GM12878 (cell line): ENCODE measurements around the gene RESP18.

Experiments used
- BCL11A ChIP-seq: IDR thresholded peaks from 2 replicates; pipeline ENCODE4 v1.6.1; 2011; ENCODE audit warnings: low read depth, low read length
- CREB1 ChIP-seq: IDR thresholded peaks from 2 replicates; pipeline ENCODE4 v1.6.1; 2012; ENCODE audit warnings: low read depth, mild to moderate bottlenecking, inconsistent platforms
- IKZF1 ChIP-seq: fragments of 450-650 bp; conservative IDR thresholded peaks from 2 replicates; pipeline ENCODE4 v1.6.1; 2017; ENCODE audit warnings: antibody characterized with exemption, mild to moderate bottlenecking
- MEF2A ChIP-seq: IDR thresholded peaks from 2 replicates; pipeline ENCODE4 v1.6.1; 2011; ENCODE audit warnings: low read depth, mild to moderate bottlenecking, low read length, moderate library complexity; ENCODE audit not compliant: insufficient read depth
- POLR2AphosphoS2 ChIP-seq: IDR thresholded peaks from 2 replicates; pipeline ENCODE4 v1.6.1; 2011; ENCODE audit warnings: low read depth, mild to moderate bottlenecking, low read length, improper control_type of control experiment, moderate library complexity
- TAF1 ChIP-seq: IDR thresholded peaks from 2 replicates; pipeline ENCODE4 v1.6.1; 2011; ENCODE audit warnings: mild to moderate bottlenecking, low read depth, low read length, borderline replicate concordance
- TBL1XR1 ChIP-seq: IDR thresholded peaks from 2 replicates; pipeline ENCODE4 v1.6.1; 2012; ENCODE audit warnings: low read depth, low read length, improper control_type of control experiment
- ZNF274 ChIP-seq: IDR thresholded peaks from one replicate; pipeline ENCODE4 v1.8.0; 2011; ENCODE audit not compliant: insufficient read length, insufficient read depth
- TF ChIP-seq, protein P1 (sequence below): fragments of 450-650 bp; IDR thresholded peaks from 2 replicates; pipeline ENCODE4 v1.6.1; 2017; ENCODE audit warnings: low read depth, mild to moderate bottlenecking, moderate library complexity
- TF ChIP-seq, protein P2 (sequence below), 3 experiments: IDR thresholded peaks in 2 of 3; conservative IDR thresholded peaks in 1 of 3; 2 replicates each; pipeline ENCODE4 v1.5.1; 2011; ENCODE audit warnings: low read depth in 3 of 3, low read length in 3 of 3, mild to moderate bottlenecking in 3 of 3, control low read depth in 2 of 3, moderate library complexity in 2 of 3, inconsistent platforms in 1 of 3, mixed read lengths in 1 of 3; ENCODE audit not compliant: control insufficient read depth in 2 of 3, insufficient read depth in 1 of 3; ENCODE audit errors: extremely low read depth in 1 of 3

DNA sequence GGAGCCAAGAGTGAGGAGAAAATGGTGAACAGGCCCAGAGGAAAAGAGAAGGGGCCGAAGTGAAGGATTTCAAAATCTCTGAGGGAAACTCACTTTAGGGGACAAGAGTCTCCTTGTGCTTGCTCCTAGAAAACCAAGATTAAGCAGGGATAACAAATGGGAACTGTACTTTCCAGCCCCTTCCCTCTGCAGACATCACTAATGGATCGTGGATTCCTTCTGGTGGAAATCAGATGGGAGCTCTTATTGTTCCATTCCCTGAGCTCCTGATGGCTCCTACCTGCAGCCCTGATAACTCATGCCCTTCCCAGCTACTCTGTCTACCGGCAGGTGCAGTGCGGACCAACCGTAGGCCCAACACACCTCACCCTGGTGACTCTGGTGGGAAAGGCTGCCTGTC, 20.6 kb upstream of the RESP18 start:
- TF ChIP-seq, protein P1, sequence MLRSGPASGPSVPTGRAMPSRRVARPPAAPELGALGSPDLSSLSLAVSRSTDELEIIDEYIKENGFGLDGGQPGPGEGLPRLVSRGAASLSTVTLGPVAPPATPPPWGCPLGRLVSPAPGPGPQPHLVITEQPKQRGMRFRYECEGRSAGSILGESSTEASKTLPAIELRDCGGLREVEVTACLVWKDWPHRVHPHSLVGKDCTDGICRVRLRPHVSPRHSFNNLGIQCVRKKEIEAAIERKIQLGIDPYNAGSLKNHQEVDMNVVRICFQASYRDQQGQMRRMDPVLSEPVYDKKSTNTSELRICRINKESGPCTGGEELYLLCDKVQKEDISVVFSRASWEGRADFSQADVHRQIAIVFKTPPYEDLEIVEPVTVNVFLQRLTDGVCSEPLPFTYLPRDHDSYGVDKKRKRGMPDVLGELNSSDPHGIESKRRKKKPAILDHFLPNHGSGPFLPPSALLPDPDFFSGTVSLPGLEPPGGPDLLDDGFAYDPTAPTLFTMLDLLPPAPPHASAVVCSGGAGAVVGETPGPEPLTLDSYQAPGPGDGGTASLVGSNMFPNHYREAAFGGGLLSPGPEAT, result no peak
- TF ChIP-seq CREB1 (no peak), ZNF274 (no peak), MEF2A (no peak), BCL11A (no peak), IKZF1 (no peak), TBL1XR1 (no peak), POLR2AphosphoS2 (no peak), TAF1 (no peak)
- TF ChIP-seq, protein P2, sequence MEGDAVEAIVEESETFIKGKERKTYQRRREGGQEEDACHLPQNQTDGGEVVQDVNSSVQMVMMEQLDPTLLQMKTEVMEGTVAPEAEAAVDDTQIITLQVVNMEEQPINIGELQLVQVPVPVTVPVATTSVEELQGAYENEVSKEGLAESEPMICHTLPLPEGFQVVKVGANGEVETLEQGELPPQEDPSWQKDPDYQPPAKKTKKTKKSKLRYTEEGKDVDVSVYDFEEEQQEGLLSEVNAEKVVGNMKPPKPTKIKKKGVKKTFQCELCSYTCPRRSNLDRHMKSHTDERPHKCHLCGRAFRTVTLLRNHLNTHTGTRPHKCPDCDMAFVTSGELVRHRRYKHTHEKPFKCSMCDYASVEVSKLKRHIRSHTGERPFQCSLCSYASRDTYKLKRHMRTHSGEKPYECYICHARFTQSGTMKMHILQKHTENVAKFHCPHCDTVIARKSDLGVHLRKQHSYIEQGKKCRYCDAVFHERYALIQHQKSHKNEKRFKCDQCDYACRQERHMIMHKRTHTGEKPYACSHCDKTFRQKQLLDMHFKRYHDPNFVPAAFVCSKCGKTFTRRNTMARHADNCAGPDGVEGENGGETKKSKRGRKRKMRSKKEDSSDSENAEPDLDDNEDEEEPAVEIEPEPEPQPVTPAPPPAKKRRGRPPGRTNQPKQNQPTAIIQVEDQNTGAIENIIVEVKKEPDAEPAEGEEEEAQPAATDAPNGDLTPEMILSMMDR (IDR thresholded peaks at IDR 0.05 in 2 of 3, conservative IDR thresholded peaks at IDR 0.05 in 1 of 3; ENCODE audit: control insufficient read depth in 2 of 3, extremely low read depth in 1 of 3, insufficient read depth in 1 of 3, low read depth in 3 of 3, low read length in 3 of 3), result no peak
